GM21723 (cell line): Measurements from ENCODE around the gene TNS3.

Source experiments
- ATAC-seq: cut with Tn5 transposase; IDR thresholded peaks from one replicate; pipeline ENCODE4 v1.9.1; 2021; ENCODE audit warnings: mild to moderate bottlenecking, moderate library complexity; ENCODE audit not compliant: unreplicated experiment

Gene TNS3

GRCh38 chr7:47393406-47393805 is 188.5 kb downstream of the TNS3 start:
- ATAC-seq: no peak

- ATAC-seq: no peak
These were observed 189.6 kb downstream of the TNS3 start for GRCh38 chr7:47392241-47392759.

GRCh38 chr7:47391726-47392125 is 190.2 kb downstream of the TNS3 start:
- ATAC-seq: no peak

GRCh38 chr7:47390914-47391313 is 191.0 kb downstream of the TNS3 start:
- no peak for ATAC-seq

- ATAC-seq: no peak
These were observed 191.8 kb downstream of the TNS3 start for GRCh38 chr7:47389923-47390630.

- ATAC-seq: no peak
These were observed 192.6 kb downstream of the TNS3 start for GRCh38 chr7:47389171-47389922.

- ATAC-seq: no peak
These were observed 194.4 kb downstream of the TNS3 start for GRCh38 chr7:47387506-47387905.

- no peak for ATAC-seq
These were observed 195.6 kb downstream of the TNS3 start for GRCh38 chr7:47386273-47386835.

- ATAC-seq: no peak
These were observed 196.3 kb downstream of the TNS3 start for GRCh38 chr7:47385536-47386125.

GRCh38 chr7:47384755-47385535 is 197.0 kb downstream of the TNS3 start:
- no peak for ATAC-seq

GRCh38 chr7:47383696-47384445 is 198.0 kb downstream of the TNS3 start:
- ATAC-seq: no peak

- ATAC-seq: no peak
These were observed 198.8 kb downstream of the TNS3 start for GRCh38 chr7:47383072-47383471.

- ATAC-seq: no peak
These were observed 199.7 kb downstream of the TNS3 start for GRCh38 chr7:47382200-47382599.

GRCh38 chr7:47381134-47381495 is 200.8 kb downstream of the TNS3 start:
- no peak for ATAC-seq

GRCh38 chr7:47380325-47381133 is 201.4 kb downstream of the TNS3 start:
- ATAC-seq: no peak

GRCh38 chr7:47379629-47380324 is 202.1 kb downstream of the TNS3 start:
- ATAC-seq: no peak

- ATAC-seq: no peak
These were observed 203.0 kb downstream of the TNS3 start for GRCh38 chr7:47378728-47379395.

GRCh38 chr7:47377741-47378140 is 204.2 kb downstream of the TNS3 start:
- ATAC-seq: no peak
